ENCODE measurements around the gene C1orf174.

The C1orf174 gene

DNA sequence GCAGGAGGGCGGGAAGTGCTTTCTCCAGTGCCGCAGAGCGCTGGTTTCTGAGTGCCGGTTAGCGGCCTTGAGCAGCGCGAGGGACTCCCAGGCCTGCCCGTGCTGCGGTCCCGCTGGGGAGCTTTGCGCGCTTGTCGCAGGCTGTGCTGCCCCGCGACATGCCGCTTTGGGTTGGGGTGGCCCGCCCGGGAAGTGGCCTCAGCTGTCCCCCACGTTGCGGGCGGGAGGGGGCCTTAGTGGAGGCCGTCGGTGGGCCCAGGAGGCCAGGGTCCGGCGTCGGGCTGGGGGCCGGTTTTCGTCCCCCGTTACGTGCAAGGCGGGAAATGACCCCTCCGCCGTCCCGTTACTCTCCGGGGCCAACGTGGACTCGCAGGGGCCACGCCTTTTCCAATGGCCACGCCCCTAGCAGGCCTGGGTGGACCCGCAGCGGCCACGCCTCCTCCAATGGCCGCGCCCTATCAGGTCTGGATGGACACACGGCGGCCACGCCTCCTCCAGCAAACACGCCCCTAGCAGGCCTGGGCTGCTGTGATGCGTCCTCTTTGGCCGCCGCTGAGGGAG is 977 bp upstream of the C1orf174 start:
- TF ChIP-seq CTCF (IDR thresholded peaks at IDR 0.05; ENCODE audit: insufficient read depth, low read depth, low read length, missing control alignments), result no peak
- H3K4me3 ChIP-seq (ENCODE audit: low read length), result peak overlapping the region; percentile 82
- peak; percentile 98 for DNase-seq (ENCODE audit: low read depth)

DNA sequence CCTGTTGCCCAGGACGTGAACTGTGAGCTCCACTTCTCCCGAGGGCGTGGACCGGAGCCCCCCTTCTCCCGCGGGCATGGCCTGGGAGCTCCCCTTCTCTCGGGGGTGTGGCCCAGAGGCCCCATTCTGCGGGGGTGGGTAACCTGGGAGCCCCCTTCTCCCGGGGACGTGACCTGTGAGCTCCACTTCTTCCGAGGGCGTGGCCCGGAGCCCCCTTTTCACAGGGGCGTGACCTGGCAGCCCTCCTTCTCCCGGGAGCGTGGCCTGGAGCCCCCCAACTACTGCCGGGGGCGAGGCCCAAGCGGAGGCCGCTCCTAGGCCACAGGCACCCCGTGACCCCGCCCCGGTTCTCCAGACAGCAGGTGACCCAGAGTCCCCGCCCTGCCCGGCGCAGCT is 320 bp downstream of the C1orf174 start:
- peak; percentile 12 for TF ChIP-seq CTCF (IDR thresholded peaks at IDR 0.05; ENCODE audit: insufficient read depth, low read depth, low read length, missing control alignments)
- no peak for DNase-seq (ENCODE audit: low read depth)
- peak overlapping the region; percentile 82 for H3K4me3 ChIP-seq (ENCODE audit: low read length)

DNA sequence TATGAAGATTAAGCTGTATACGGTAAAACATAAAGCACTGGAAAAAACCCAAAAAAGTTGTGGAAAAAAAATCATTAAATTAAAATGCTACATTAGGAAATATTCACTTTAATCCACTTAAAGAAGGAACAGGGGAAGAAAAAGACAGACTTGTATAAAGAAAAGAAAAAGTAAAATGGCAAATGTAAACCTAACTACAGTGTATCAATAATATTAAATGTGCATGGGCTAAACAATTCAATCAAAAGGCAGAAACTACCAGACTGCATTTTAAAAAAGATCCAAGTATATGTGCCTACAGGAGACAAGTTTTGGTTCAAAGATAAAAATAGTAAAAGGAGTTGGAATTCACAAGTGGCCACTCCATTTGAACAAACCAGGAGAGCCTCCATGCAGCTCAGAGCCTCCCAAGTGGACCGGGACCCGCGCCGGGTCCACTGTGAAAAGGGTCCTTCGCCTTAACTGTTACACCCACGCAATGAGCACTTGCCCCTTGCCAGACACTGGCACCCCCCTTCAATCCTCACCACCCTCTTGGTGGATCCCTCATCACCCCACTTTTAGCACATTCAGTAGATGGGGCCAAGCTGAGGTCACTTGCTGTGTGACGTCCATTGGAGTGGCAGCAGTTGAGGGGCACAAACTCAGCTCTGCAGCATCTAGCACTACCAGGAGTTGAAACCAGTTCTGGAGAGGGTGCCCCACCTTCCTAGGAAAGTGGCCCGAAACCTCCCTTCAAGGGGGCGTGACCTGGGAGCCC is 898 bp downstream of the C1orf174 start:
- DNase-seq (ENCODE audit: low read depth), result peak; percentile 10
- TF ChIP-seq CTCF (IDR thresholded peaks at IDR 0.05; ENCODE audit: insufficient read depth, low read depth, low read length, missing control alignments), result no peak
- H3K4me3 ChIP-seq (ENCODE audit: low read length), result peak overlapping the region; percentile 82

DNA sequence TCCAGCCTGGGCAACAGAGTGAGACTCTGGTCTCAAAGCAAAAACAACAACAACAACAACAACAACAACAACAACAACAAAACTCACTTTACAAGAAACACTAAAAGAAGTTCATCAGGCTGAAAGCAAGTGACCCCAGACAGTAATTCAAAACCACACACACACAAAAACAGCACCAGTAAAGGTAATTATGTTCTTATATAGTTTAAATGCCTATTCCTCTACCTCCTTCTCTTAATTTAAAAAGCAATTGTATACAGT is 1.7 kb downstream of the C1orf174 start:
- H3K4me3 ChIP-seq (ENCODE audit: low read length), result no peak overlapping the region
- no peak for TF ChIP-seq CTCF (IDR thresholded peaks at IDR 0.05; ENCODE audit: insufficient read depth, low read depth, low read length, missing control alignments)
- DNase-seq (ENCODE audit: low read depth), result no peak

DNA sequence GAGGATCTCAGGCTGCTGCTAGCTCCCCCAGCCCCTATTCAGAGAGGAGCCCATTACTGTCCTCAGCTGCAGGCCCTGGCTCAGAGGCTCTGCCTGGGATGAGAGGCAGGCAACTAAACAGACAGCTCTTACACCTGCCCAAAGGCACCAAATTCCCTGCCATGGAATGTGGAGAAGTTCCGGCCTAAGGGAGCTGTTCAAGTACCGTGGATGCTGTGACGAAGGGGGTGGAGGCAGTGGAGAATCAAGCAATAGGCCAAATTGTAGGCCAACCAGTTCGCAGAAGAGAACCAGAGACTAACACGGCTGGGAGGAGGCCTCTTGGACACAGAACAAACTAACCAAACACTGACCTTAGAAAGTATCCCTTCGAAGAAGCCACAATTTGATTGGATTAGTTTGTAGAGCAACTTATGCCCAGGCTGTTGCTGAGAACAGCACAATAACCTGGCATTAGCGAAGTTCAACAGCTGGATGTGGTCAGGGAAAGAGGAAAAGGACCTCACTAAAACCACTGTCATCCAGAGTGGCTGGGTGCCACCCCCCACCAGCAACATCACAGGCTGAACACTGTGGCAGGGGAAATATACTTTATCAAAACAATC is 3.6 kb downstream of the C1orf174 start:
- no peak overlapping the region for H3K4me3 ChIP-seq (ENCODE audit: low read length)
- no peak for TF ChIP-seq CTCF (IDR thresholded peaks at IDR 0.05; ENCODE audit: insufficient read depth, low read depth, low read length, missing control alignments)
- no peak for DNase-seq (ENCODE audit: low read depth)

DNA sequence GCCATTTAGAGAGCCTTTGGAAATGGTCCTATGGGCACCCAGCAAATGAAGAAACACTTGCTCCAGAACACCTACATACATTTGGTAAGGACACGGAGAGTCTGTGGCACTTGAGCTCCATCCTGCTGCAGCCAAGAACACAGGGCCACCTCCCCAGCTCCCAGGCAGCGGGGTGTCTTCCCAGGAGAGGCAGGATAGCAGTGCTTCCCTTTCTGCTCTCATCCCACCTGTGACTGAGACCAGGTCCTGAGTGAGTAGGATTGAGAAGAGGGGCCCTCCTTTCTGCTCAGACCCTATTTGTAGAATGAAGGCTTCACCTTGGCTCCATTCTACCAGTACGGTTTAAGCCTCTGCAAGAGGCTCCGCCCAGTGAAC is 4.1 kb downstream of the C1orf174 start:
- DNase-seq (ENCODE audit: low read depth), result no peak
- TF ChIP-seq CTCF (IDR thresholded peaks at IDR 0.05; ENCODE audit: insufficient read depth, low read depth, low read length, missing control alignments), result no peak
- no peak overlapping the region for H3K4me3 ChIP-seq (ENCODE audit: low read length)
